PC-9 (cell line): ENCODE measurements around the gene FLT4. TPM values are rescaled to one million over a fixed set of nuclear protein-coding genes. Genes with fewer than 3 reads are reported as not detected.

Experiments
- BruUV-seq: library from RNA; stranded (reverse); fragments of 400-500 nt; replicated peaks from 2 replicates; lab custom pipeline; 2021; lab: Mats Ljungman, UMichigan
- CTCF ChIA-PET: fragments of 300-600 bp; sonication (Branson Sonifier 250); formaldehyde crosslinking; loops from one replicate; lab custom pipeline; 2022; ENCODE audit warnings: antibody characterized with exemption; lab: Charles Lee
- POLR2A ChIA-PET: fragments of 300-600 bp; sonication (Branson Sonifier 250); formaldehyde crosslinking; loops from one replicate; lab custom pipeline; 2022; ENCODE audit warnings: antibody characterized with exemption; ENCODE audit not compliant: unreplicated experiment; lab: Charles Lee
- DNase-seq, 2 experiments: peaks; one replicate each; pipeline versions ENCODE4 v3.0.0 to v3.0.0-alpha.2; 2015 to 2022; ENCODE audit warnings: mixed read lengths in 1 of 2
- H2AFZ ChIP-seq: fragments of 200-600 bp; sonication (generic); 2 replicates; pipeline ENCODE4 v1.8.1; 2017; ENCODE audit warnings: antibody characterized with exemption
- H3F3A ChIP-seq: fragments of 200-600 bp; sonication (generic); 2 replicates; pipeline ENCODE4 v1.8.1; 2017; ENCODE audit warnings: antibody characterized with exemption, mild to moderate bottlenecking, low read depth; ENCODE audit not compliant: insufficient read depth
- H3K27ac ChIP-seq: fragments of 200-600 bp; sonication (generic); 2 replicates; pipeline ENCODE4 v1.6.1; 2016; ENCODE audit warnings: mixed run types
- H3K27me3 ChIP-seq: fragments of 200-600 bp; sonication (generic); 2 replicates; pipeline ENCODE4 v1.6.1; 2016; ENCODE audit warnings: low read depth, mixed run types; ENCODE audit not compliant: insufficient read depth
- H3K36me3 ChIP-seq: fragments of 200-600 bp; sonication (generic); 2 replicates; pipeline ENCODE4 v1.6.1; 2016; ENCODE audit warnings: low read depth, mixed run types
- H3K4me1 ChIP-seq: fragments of 200-600 bp; sonication (generic); replicated peaks from 2 replicates; pipeline ENCODE4 v1.6.1; 2016; ENCODE audit warnings: mixed run types; ENCODE audit not compliant: insufficient read depth
- H3K4me2 ChIP-seq: fragments of 200-600 bp; sonication (generic); 2 replicates; pipeline ENCODE4 v1.6.1; 2017; ENCODE audit warnings: mixed run types
- H3K4me3 ChIP-seq: fragments of 200-600 bp; sonication (generic); 2 replicates; pipeline ENCODE4 v1.6.1; 2016; ENCODE audit warnings: mixed run types
- H3K79me2 ChIP-seq: fragments of 200-600 bp; sonication (generic); 2 replicates; pipeline ENCODE4 v1.6.1; 2017; ENCODE audit warnings: low read depth, mixed run types
- H3K9me2 ChIP-seq: fragments of 200-600 bp; sonication (generic); 2 replicates; pipeline ENCODE4 v1.8.1; 2017; ENCODE audit warnings: mild to moderate bottlenecking; ENCODE audit not compliant: insufficient read depth
- H3K9me3 ChIP-seq: fragments of 200-600 bp; sonication (generic); 2 replicates; pipeline ENCODE4 v1.8.1; 2016; ENCODE audit warnings: low read depth; ENCODE audit not compliant: insufficient read depth
- H4K20me1 ChIP-seq: fragments of 200-600 bp; sonication (generic); 2 replicates; pipeline ENCODE4 v1.8.1; 2017; ENCODE audit not compliant: insufficient read depth
- CTCF ChIP-seq: fragments of 200-600 bp; sonication (generic); conservative IDR thresholded peaks from 2 replicates; pipeline ENCODE4 v1.6.1; 2017; ENCODE audit warnings: mixed run types, antibody characterized with exemption, mild to moderate bottlenecking, moderate library complexity
- EZH2 ChIP-seq: fragments of 200-600 bp; sonication (generic); IDR thresholded peaks from 2 replicates; pipeline ENCODE4 v1.8.0; 2017; ENCODE audit warnings: antibody characterized with exemption, low read depth
- intact Hi-C: fragments of 100-400 bp; cut with micrococcal nuclease; formaldehyde crosslinking; loops from one replicate; pipeline ENCODE4 v1.10.0; 2022; ENCODE audit not compliant: unreplicated experiment
- total RNA-seq: library from RNA; stranded (reverse); gene quantifications from 2 replicates; pipeline ENCODE4 v1.2.3, GENCODE V29; 2021

FLT4 gene
- total RNA-seq, 1 experiment from 2014 or later = not detected

- Histone ChIP-seq H3K4me2 (no peak overlapping the region), H3K4me3 (no peak overlapping the region), H2AFZ (no peak overlapping the region), H3K36me3 (no peaks in the 10 kb centered on the region), H3K4me1 (no peaks in the 10 kb centered on the region), H3K9me3 (no peaks in the 10 kb centered on the region), H3K27ac (no peak overlapping the region), H3K9me2 (no peaks in the 10 kb centered on the region), H3K79me2 (no peaks in the 10 kb centered on the region), H3F3A (no peaks in the 10 kb centered on the region), H3K27me3 (peaks cover 65% of the 10 kb centered on the region), H4K20me1 (no peaks in the 10 kb centered on the region)
- intact Hi-C loops = no loop called here
- TF ChIP-seq EZH2 = no peak
- TF ChIP-seq CTCF = no peak
- no TSS peak for BruUV-seq
- ChIA-PET POLR2A (no interaction called here), CTCF (no interaction called here)
- DNase-seq = no peak
Observed at GRCh38 chr5:180632768-180633167, 16.6 kb downstream of the FLT4 start.

GRCh38 chr5:180631549-180632383, 17.6 kb downstream of the FLT4 start:
- POLR2A ChIA-PET = no interaction called here
- H3K79me2 ChIP-seq = no peaks in the 10 kb centered on the region
- no TSS peak for BruUV-seq
- H3K36me3 ChIP-seq = no peaks in the 10 kb centered on the region
- no peak overlapping the region for H3K4me2 ChIP-seq
- intact Hi-C loops = no loop called here
- H3K9me3 ChIP-seq = no peaks in the 10 kb centered on the region
- H3K27ac ChIP-seq = no peak overlapping the region
- H3K4me3 ChIP-seq = no peak overlapping the region
- CTCF ChIA-PET = no interaction called here
- no peak overlapping the region for H2AFZ ChIP-seq
- H3K9me2 ChIP-seq = no peaks in the 10 kb centered on the region
- H3K4me1 ChIP-seq = no peaks in the 10 kb centered on the region
- DNase-seq = no peak
- TF ChIP-seq EZH2 (no peak), CTCF (no peak)
- no peaks in the 10 kb centered on the region for H4K20me1 ChIP-seq
- H3F3A ChIP-seq = no peaks in the 10 kb centered on the region
- H3K27me3 ChIP-seq = peaks cover 62% of the 10 kb centered on the region

GRCh38 chr5:180630426-180630825, 19.0 kb downstream of the FLT4 start:
- POLR2A ChIA-PET = no interaction called here
- DNase-seq = no peak
- Histone ChIP-seq H3K79me2 (no peaks in the 10 kb centered on the region), H3K27ac (no peak overlapping the region), H3K9me2 (no peaks in the 10 kb centered on the region), H3K4me2 (no peak overlapping the region), H3F3A (no peaks in the 10 kb centered on the region), H3K4me1 (no peaks in the 10 kb centered on the region), H3K36me3 (no peaks in the 10 kb centered on the region), H3K9me3 (no peaks in the 10 kb centered on the region), H2AFZ (no peak overlapping the region), H3K27me3 (peaks cover 70% of the 10 kb centered on the region), H4K20me1 (no peaks in the 10 kb centered on the region), H3K4me3 (no peak overlapping the region)
- TF ChIP-seq CTCF = no peak
- TF ChIP-seq EZH2 = no peak
- CTCF ChIA-PET = no interaction called here
- BruUV-seq = no TSS peak
- intact Hi-C loops = no loop called here
